HG03521 (cell line): Measurements from ENCODE around the gene CTNNA3.

Experiments used
- ATAC-seq: cut with Tn5 transposase; IDR thresholded peaks from one replicate; pipeline ENCODE4 v1.9.1; 2021; ENCODE audit warnings: mild to moderate bottlenecking, moderate library complexity; ENCODE audit not compliant: unreplicated experiment

Gene CTNNA3

DNA sequence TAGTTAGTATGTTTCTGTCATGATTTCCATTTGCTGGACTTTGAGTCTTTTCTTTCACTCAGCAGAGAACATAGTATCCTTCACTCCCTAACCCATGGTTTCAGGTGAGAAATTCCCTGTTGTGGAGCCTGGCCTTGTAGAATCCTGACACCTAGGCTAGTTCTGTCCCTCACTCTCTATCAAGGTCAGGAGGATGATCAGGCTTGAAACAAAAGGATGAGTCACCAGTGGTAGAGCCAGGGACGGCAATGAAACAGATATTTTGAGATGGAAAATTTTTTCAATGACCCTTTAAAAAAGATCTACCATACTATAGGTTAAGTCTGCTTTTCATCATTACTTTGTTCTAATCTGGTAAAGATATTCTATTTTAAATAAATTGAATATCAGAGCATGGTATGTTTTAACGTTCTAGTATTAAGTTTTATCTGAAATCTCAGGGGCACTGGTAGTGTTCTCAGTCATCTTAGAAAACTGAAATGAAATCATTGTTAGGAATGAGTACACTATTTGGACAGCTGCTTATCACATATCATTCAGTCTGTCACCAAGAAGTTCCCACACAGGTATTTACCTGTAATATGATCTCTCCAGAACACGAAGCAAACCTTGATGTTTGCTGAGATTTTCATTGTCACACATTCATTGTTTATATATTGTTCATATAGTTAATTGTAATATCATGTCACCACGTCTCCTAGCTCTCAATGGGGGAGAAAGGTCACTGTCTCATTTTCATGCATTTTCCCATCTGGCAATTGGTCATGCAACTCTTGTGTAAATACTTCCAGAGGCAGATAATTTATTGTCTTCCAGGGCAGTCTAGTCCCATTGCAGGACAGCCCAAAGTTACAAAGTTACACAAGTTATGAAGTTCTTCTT is 1070.0 kb downstream of the CTNNA3 start:
- ATAC-seq: no peak

DNA sequence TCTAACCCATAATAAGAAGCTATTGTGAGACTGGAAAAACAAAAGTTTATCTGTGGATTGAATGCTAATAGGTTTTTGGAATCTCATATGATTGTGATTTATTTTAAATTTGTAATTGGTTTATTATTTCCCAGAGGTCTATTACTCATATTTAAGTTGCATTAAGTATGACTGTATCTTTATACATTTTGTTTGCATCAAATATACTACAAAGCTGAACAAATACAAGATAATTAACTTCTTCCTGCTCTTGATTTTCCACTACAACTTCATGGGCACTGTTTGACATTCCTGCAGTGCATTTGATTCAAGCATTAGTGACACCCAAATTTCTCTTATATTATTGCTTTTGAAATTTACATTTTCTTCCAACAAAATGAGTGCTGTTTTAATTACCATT is 1073.9 kb downstream of the CTNNA3 start:
- ATAC-seq: no peak

DNA sequence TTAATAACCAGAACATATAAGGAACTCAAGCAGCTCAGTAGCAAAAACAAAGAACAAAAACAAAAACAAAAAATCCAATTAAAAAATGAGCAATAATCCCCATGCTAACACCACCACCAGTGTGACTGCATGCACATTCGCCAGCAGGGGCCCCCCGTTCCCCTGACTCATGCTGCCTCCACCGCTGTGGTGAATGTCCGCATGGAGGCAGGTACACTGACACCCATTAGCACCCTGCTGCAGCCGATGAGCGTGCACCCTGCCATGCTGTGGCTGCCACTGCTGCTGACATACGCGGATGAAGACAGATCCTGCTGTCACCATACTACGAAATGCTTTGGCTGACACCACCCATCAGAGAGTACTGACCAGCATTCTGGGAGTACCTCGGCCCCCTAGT is 1091.8 kb downstream of the CTNNA3 start:
- ATAC-seq: no peak

DNA sequence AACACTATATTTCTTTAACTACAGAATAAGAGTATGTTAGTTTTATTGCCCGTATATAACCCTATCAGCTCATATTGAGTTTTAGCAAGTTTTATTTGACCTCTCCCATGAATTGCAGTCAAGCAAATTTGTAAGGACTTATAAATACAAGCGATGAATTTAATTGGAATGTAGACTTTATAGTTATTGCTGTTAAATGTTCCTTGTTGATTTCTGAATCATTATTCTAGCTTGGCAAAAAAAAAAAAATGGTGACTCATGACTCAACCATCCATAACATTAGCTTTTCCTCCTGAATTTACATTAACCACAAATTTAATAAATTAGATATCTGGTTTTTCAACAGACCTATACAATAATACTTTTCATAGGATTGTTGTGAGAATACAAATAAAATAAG is 1104.1 kb downstream of the CTNNA3 start:
- ATAC-seq: no peak

DNA sequence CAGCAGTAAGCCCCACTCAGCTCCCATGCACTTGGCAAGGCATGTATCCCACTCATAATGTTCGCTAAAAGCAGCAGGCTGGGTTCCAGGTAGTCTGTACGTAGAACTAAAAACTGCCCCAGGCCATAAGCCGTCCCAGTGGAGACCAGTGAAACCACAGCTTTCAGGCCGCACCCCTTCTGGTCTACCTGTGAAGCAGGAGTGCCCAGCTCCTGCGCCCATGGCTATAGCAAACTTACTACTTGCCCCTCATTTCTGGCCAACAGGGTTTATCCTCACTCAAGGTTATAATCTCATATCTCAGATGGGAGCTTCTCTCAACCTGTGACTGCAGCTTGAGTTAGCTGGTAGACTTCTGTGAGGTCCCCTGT is 1108.3 kb downstream of the CTNNA3 start:
- ATAC-seq: no peak

DNA sequence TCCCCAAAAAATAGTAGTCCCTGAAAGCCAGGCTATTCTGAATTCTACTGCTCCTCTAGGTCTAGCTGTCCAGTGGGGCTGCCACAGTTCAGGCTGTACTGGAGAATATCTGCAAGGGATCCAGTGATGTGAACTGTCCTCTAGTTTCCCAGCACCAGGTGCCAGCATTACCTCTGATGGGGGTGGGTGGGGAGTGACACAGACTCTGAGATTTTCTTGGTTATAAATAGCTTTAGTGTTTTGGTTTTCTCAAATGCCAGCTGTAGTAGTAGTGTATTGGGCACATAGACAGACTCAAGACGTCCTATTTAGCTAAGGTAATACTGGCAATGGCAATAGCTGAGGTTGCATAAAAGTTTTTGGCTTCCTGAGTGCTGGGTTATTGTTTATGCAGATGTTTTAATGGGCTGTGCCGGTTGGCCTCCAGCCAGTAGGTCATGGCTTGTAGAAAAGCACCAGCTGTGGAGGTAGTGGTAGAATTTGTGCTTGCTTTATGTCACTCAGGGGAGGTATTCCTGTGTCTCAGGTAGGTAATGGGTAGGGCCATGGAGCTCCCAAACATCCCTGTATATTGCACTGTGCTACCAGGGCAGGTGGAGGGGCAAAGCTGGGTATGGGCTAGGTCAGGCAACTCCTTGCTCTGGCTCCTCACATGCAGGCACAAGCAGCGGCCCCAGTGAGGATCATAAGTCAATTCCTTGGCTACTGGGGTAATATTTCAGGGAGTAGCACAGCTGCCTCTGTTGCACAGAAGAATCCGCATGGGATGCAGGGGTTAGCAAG is 1108.9 kb downstream of the CTNNA3 start:
- ATAC-seq: no peak

DNA sequence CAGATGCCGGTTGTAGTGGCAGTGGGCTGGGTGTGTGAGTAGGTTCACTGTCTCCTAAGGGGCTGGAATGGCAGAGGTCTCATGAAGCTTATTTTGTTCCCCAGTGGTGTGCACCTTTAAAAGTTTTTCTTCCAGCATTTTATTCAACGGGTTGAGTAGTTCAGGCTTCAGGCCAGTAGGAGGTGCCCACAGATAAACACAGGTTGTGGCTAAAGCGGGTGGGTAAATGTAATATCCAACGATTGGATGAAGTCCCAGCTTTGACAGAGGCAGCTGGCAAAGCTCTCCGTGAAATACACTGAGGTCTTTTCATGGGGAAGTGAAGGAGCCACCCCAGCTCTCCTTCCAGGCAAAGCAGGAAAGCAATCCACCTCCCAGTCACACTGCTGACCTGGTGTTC is 1109.9 kb downstream of the CTNNA3 start:
- no peak for ATAC-seq

DNA sequence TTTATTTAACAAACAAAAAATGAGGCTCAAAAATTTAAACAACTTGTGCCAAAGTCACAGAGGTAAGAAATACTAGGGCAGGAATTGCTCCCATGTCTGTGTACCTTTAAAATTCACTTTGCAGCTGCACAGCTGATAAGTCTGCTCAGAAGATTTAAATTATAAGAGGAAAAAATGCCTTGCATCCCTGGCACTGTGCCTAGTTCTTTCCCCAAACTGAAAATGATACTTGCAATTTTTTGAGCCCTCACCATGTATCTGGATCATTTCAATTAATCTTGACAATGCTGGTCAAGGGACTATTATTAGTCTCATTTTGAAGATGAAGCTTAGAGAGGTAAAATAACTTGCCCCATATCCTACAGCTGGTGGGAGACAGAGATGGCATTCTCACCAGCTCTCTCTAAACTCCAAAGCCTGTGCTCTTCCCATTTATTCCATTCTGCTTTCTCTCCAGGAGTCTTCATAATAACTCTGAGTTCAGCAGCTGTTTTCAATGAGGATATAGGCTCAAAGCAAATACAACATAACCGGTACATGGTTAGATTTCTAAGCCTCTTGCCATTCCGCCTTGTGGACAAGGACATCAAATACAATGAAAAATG is 1120.6 kb downstream of the CTNNA3 start:
- no peak for ATAC-seq

DNA sequence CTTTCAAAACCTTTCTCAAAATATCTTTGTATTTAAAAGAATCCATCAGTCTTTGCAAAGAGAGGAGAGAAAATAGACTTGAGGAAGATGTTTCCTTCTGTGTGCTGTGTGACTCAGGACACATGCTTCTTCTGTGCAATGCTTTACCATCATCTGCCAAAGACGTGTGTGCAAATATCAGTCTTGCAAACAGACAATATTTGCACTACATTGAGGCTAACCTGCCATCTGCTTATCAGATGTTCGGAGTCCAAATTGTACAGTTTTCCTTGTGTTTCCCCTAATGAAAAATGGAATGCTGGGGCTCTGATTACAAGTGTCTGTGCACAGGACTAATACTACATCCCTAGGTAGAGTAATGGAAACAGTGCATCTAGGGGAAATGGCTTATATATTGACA is 1123.3 kb downstream of the CTNNA3 start:
- ATAC-seq: no peak

DNA sequence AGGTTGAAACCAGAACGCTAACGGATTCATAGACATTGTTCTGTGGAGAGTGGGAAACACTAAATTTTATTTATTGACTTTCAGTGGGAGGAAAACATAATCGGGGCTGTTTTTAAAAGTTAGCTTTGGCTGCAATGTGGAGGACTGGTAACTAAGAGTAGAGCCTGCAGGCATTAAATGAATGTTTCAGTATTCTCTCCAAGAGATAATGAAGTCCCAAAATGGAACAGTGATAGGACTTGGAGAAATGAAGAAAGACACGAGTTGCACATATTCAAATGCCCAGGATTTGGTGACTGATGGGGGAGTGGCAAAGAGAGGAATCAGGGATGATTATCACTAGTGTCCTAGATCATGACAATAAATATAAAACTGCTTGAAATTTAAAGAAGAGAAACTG is 1130.0 kb downstream of the CTNNA3 start:
- ATAC-seq: no peak

DNA sequence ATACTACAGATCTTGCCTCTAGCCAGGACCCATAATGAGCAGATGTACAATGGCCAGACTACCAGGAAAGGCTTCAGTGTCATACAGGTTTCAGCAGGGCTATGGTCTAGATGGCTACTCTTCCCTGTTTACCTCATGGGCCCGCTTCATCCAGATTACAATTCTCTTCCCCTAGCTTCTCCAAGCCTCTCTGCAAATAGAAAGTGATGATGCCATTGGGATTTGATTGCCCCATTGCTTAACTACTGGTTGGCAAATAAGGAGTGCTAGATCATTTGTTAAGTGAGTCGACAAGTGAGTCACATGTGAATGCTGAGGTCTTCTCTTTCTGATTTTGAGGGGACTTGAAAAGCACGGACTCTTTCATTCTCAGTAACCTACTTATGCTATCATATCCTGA is 1131.7 kb downstream of the CTNNA3 start:
- ATAC-seq: no peak

DNA sequence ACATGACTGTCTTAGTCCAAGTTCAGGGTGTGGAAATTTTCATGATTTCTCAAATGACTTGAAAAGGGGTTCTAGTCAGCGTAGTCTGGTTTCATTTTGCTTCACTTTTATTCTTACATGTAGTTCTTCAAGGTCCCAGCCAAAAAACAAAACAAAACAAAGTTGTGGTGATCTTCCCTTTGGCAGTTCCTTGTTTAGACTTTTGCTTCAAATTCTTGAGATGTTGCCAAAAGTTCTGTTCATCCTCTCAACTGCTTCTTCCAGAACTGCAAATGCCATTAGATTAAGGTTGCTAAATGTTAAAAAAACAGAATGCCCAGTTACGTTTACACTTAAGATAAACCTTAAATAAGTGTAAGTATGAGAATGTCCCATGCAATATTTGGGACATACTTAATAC is 1140.9 kb downstream of the CTNNA3 start:
- ATAC-seq: no peak

DNA sequence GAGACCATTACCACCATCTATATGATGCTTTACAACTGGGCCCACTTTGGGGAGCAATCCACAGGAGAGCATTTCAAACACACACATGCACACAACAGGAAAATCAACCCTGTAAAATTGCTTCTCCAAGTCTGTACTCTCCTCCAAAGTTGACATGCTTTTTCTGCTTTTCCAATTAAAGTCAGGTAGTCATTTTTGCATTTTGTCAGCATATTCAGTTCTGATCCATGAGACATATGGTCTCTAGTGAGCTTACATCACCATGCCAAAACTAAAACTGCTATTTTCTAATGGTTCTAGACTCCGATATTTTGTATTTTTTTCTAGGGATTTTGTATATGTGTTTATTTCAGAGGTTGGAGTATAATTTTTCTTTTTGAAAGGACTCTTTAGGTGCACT is 1143.7 kb downstream of the CTNNA3 start:
- no peak for ATAC-seq

DNA sequence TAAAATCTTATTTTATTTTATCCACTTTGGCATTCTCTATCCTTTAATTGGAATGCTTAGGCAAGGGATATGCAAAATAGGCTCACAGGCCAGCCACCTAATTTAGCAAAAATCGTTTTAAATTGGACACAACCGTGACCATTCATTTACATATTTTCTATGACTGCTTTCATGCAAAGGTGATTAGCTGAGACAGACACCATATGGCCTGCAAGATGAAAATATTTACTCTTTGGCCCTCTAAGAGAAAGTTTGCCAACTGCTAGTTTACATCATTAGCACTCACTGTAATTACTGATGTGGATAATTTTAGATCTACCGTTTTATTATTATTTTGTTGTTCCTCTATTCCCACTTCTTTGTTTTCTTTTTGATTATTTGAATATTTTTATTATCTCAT is 1145.6 kb downstream of the CTNNA3 start:
- ATAC-seq: no peak

DNA sequence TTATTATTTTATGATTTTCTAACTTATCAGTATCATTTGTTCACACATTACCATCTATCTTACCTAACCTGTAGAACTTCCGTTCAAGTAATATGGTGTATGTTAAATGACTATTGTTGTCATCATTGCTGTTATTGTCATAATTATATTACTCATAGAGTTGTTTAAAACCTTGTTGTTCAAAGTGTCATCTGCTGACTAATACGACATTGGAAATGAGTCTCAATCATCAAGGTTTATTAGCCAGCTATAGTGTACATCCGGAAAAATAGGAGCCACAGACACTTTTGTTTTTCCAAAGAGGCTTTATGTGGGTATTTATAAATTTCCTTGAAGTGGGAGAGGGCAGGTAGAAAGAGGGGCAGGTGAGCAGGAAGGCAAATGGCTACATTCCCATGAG is 1157.1 kb downstream of the CTNNA3 start:
- no peak for ATAC-seq

DNA sequence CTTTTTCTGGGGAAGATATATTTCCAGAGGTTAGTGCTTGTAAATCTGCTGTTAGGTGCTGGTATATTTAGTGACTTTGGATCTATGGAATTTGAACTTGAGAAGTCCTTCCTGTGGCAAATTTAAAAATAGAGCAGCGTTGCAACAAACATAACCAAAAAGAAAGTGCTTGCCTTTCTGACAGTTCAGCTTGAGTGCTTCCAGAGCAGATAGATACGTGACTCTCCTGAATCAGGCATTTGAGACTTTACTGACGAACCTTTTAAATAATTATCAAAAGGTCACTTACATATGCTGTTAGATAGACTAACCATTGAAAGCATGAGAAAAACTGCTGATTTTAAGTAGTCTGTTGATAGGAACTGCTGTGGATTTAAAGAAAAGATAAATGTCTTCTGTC is 1157.6 kb downstream of the CTNNA3 start:
- ATAC-seq: no peak

DNA sequence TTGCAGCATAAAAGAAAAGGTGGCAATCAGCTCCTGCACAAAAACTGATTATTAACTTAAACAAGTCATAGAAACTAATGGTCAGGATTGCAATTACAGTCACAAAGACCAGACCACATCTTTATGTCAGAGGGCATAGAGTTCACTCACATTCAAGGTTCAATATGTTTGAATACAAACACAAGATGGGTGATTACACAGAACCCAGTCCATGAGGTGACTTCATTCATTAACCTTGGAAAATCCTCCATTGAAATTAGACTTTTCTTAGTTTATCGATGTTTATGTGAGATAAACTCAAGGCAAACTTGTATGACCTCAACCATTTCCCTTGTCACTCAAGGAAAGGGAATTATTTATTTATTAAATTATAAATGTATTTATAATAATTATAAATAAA is 1158.8 kb downstream of the CTNNA3 start:
- ATAC-seq: no peak

DNA sequence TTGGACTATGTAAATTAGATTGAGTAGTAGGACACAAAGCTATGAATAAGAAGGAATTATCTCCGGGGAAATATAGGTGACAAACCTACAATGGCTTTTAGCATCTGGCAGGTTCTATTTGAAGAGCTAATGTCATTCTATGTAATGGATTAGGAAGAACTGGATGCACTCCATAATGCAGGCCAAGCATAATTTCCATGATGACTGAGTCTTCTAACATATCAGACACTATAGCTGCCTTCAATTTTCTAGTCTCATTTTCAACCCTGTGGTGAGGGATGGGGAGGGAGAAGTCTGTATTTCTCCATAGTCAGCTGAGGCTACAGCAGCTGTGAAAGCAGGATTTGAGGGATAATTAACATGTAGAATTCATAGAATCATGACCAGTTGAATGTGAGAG is 1160.6 kb downstream of the CTNNA3 start:
- no peak for ATAC-seq

DNA sequence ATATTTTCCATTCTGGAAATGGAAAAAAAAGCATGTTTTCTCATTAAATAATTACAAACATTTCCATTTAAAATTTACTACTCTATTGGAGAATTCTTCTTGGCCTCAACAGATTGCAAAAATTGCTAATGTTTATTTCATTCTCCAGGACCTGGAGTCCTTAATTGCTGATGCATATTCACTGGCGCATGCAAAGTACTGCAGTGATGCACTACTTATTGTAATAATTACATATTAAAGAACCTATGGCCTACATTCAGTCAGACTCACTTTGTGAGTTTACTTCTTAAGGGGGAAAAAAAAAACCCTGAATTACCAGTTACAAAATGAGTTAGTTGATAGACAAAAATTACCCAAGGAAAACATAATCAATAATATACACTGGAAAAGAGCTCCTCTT is 1161.1 kb downstream of the CTNNA3 start:
- ATAC-seq: no peak

DNA sequence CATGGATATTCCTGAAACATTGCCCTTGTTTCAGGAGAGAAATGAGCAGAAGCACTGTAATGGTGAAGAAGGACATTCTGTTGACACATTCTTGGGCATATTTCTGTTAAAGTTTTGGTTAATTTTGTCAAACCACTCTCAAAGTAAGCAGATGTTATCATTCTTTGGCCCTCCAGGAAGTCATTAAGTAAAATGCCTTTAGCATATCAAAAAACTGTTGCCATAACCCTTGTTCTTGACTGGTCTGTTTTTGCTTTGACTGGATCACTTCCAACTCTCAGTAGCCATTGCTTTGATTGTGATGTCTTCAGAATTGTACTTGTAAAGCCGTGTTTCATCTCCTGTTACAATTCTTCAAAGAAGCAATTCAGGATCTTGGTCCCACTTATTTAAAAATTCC is 1174.5 kb downstream of the CTNNA3 start:
- no peak for ATAC-seq

DNA sequence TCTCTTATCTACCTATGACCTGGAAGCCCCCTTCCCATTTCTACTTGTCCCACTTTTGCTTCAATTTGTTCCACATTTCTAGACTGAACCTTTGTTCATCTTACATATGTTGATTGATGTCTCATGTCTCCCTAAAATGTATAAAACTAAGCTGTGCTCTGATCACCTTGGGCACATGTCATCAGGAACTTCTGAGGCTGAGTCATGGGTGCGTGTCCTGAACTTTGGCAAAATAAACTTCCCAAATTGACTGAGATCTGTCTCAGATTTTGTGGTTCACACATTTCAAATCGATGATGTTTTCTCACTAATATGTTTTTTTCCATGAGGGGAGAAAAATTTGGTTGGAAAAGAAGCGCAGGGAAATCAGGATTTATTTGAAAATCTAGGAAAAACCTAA is 1176.4 kb downstream of the CTNNA3 start:
- no peak for ATAC-seq

DNA sequence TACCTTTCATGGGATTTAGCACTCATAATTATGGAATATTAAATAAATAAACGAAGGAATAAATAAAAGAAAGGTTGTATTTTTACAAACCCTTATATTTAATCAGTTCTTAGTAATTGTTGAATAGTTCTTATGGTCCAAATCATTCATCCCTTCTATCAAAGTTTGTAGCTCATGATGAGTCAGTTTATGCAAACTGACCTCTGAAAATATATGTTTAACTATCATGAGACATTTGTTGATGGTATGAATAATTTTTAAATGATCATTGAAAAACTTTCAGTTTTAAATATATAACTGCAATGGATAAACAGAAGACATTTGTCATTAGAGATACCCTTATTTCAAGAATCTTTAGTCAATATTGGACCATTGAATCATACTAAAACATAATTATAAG is 1181.3 kb downstream of the CTNNA3 start:
- no peak for ATAC-seq
